HepG2 (cell line): ENCODE measurements around the gene KANSL3. TPM values are rescaled to one million over a fixed set of nuclear protein-coding genes. Genes with fewer than 3 reads are reported as not detected.

Experiments used
- AKAP8 ChIP-seq: sonication (generic); formaldehyde crosslinking; IDR thresholded peaks from 2 replicates; pipeline ENCODE4 v1.5.1; 2020; ENCODE audit warnings: mild to moderate bottlenecking, missing genetic modification reagents
- CBFB ChIP-seq: sonication (generic); formaldehyde crosslinking; IDR thresholded peaks from 2 replicates; pipeline ENCODE4 v1.4.0; 2020; ENCODE audit warnings: missing genetic modification reagents
- GMEB1 ChIP-seq: sonication (generic); formaldehyde crosslinking; IDR thresholded peaks from 2 replicates; pipeline ENCODE4 v1.5.1; 2020; ENCODE audit warnings: missing genetic modification reagents, mild to moderate bottlenecking, borderline replicate concordance
- GPBP1L1 ChIP-seq: sonication (generic); formaldehyde crosslinking; IDR thresholded peaks from 2 replicates; pipeline ENCODE4 v1.5.0; 2020; ENCODE audit warnings: mild to moderate bottlenecking, missing genetic modification reagents
- KAT7 ChIP-seq: IDR thresholded peaks from 2 replicates; pipeline ENCODE4 v1.6.1; 2018; ENCODE audit warnings: borderline replicate concordance, missing compliant biosample characterization
- MIER2 ChIP-seq: IDR thresholded peaks from 2 replicates; pipeline ENCODE4 v1.6.1; 2016; ENCODE audit warnings: missing biosample characterization, missing genetic modification reagents
- MXD4 ChIP-seq: IDR thresholded peaks from 2 replicates; pipeline ENCODE4 v1.6.1; 2016; ENCODE audit warnings: mild to moderate bottlenecking, missing biosample characterization, missing genetic modification reagents
- SIN3A ChIP-seq: IDR thresholded peaks from 2 replicates; pipeline ENCODE4 v1.6.1; 2011; ENCODE audit warnings: low read depth, mild to moderate bottlenecking, control low read depth, low read length, borderline replicate concordance
- SRSF1 ChIP-seq: fragments of 200-400 bp; formaldehyde crosslinking; optimal IDR thresholded peaks from 2 replicates; pipeline ENCODE3; 2017; ENCODE audit warnings: mild to moderate bottlenecking, low read depth, low read length, moderate library complexity
- THAP9 ChIP-seq: sonication (generic); formaldehyde crosslinking; IDR thresholded peaks from 2 replicates; pipeline ENCODE4; 2020; ENCODE audit warnings: missing genetic modification reagents, mild to moderate bottlenecking, borderline replicate concordance
- U2AF1 ChIP-seq: fragments of 200-400 bp; formaldehyde crosslinking; optimal IDR thresholded peaks from 2 replicates; pipeline ENCODE3; 2017; ENCODE audit warnings: mild to moderate bottlenecking, low read depth, low read length
- ZBTB33 ChIP-seq: sonication (generic); formaldehyde crosslinking; IDR thresholded peaks from 2 replicates; pipeline ENCODE4 v1.4.0; 2020; ENCODE audit warnings: missing genetic modification reagents
- ZNF230 ChIP-seq: sonication (generic); formaldehyde crosslinking; IDR thresholded peaks from 2 replicates; pipeline ENCODE4 v1.4.0; 2020; ENCODE audit warnings: mild to moderate bottlenecking, missing genetic modification reagents
- ZNF232 ChIP-seq: sonication (generic); formaldehyde crosslinking; IDR thresholded peaks from 2 replicates; pipeline ENCODE4 v1.4.0; 2020; ENCODE audit warnings: missing genetic modification reagents, borderline replicate concordance
- ZNF552 ChIP-seq: sonication (generic); formaldehyde crosslinking; IDR thresholded peaks from 2 replicates; pipeline ENCODE4 v1.9.0; 2022; ENCODE audit warnings: missing genetic modification reagents, mild to moderate bottlenecking, borderline replicate concordance
- ZNF614 ChIP-seq: IDR thresholded peaks from 2 replicates; pipeline ENCODE4 v1.6.1; 2018; ENCODE audit warnings: missing biosample characterization, missing genetic modification reagents, inconsistent platforms, borderline replicate concordance
- ZNF777 ChIP-seq: sonication (generic); formaldehyde crosslinking; IDR thresholded peaks from 2 replicates; pipeline ENCODE4 v1.4.0; 2020; ENCODE audit warnings: missing genetic modification reagents
- polyA plus RNA-seq, 8 experiments: library from polyadenylated mRNA; depleted of rRNA in 3 of 8; stranded (reverse) in 7 of 8; unstranded in 1 of 8; fragments of >200 nt; fragmentation: Illumina TruSeq in 4 of 8; extraction: Trizol in 4 of 8; gene quantifications; 2 replicates each; pipeline versions ENCODE4 v1.2.1 to v1.2.3, GENCODE V29; 2011 to 2016; ENCODE audit warnings: low read depth in 4 of 8, missing spikeins in 1 of 8, mixed read lengths in 1 of 8; ENCODE audit not compliant: insufficient read depth in 1 of 8
- total RNA-seq, 5 experiments: library from RNA; depleted of rRNA; stranded (reverse); fragments of >200 nt; fragmentation: Illumina TruSeq; extraction: Trizol; gene quantifications; 2 replicates each; pipeline ENCODE4 v1.2.3, GENCODE V29; 2016; ENCODE audit warnings: low read depth in 1 of 5
- TF ChIP-seq, protein P1 (sequence below): sonication (generic); formaldehyde crosslinking; conservative IDR thresholded peaks from 2 replicates; pipeline ENCODE4 v1.5.0; 2020; ENCODE audit warnings: missing genetic modification reagents
- TF ChIP-seq, protein P2 (sequence below): sonication (generic); formaldehyde crosslinking; IDR thresholded peaks from 2 replicates; pipeline ENCODE4 v1.5.0; 2020; ENCODE audit warnings: mild to moderate bottlenecking, low read depth, missing genetic modification reagents, borderline replicate concordance

Gene KANSL3
- total and polyA plus RNA-seq, 2 of the 13 experiments (the other 11 are each of a cell fraction or from before 2014, with no cell fraction given): 20.8 to 37.3 TPM

- TF ChIP-seq GMEB1 (CRISPR knock-in tag) (no peak), MXD4 (no peak), AKAP8 (CRISPR knock-in tag) (peak; percentile 28; the same call in 1 of the 2 replicates), ZNF230 (CRISPR knock-in tag) (0 out of 2 replicates have a peak, but pooled peaks have one; percentile 58), ZNF614 (CRISPR knock-in tag) (peak; percentile 60; the same call in 1 of the 2 replicates), KAT7 (no peak), MIER2 (CRISPR knock-in tag) (no peak), ZNF552 (CRISPR knock-in tag) (no peak), CBFB (0 out of 2 replicates have a peak, but pooled peaks have one; percentile 53), SRSF1 (no peak), GPBP1L1 (CRISPR knock-in tag) (no peak), U2AF1 (no peak), ZNF232 (no peak), ZBTB33 (CRISPR knock-in tag) (peak; percentile 19), ZNF777 (CRISPR knock-in tag) (no peak), THAP9 (CRISPR knock-in tag) (no peak), SIN3A (no peak)
- TF ChIP-seq, protein P1, sequence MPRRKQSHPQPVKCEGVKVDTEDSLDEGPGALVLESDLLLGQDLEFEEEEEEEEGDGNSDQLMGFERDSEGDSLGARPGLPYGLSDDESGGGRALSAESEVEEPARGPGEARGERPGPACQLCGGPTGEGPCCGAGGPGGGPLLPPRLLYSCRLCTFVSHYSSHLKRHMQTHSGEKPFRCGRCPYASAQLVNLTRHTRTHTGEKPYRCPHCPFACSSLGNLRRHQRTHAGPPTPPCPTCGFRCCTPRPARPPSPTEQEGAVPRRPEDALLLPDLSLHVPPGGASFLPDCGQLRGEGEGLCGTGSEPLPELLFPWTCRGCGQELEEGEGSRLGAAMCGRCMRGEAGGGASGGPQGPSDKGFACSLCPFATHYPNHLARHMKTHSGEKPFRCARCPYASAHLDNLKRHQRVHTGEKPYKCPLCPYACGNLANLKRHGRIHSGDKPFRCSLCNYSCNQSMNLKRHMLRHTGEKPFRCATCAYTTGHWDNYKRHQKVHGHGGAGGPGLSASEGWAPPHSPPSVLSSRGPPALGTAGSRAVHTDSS (CRISPR knock-in tag): no peak
- TF ChIP-seq, protein P2, sequence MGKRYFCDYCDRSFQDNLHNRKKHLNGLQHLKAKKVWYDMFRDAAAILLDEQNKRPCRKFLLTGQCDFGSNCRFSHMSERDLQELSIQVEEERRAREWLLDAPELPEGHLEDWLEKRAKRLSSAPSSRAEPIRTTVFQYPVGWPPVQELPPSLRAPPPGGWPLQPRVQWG (CRISPR knock-in tag): no peak
Measured at GRCh38 chr2:96554293-96555145, 83.6 kb downstream of the KANSL3 start (continued).
